ENCODE measurements around the gene PTGFRN. TPM values are rescaled to one million over a fixed set of nuclear protein-coding genes. Genes with fewer than 3 reads are reported as not detected.

The PTGFRN gene
- total and polyA plus RNA-seq, 2 of the 8 experiments (the other 6 are each of a cell fraction or from before 2014, with no cell fraction given), result 13.0 to 32.6 TPM

DNA sequence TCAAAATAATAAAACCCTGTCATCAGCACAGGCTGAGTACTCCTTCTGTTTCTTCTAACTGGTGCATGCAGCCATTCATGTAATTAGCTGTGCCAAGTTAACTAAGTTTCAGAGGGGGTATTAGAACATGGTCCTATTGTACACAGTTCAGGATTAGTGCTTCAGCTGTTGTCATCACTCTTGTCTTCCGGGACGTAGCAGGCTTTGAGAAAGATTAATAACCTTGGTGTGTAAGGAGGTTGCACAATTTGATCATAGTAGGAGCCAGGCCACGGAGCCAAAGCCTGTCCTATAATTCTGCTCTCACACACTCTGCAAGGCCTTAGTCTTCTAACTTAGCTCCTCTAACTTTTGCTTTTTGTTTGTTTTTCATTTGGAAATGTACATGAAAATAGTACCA is 44.7 kb downstream of the PTGFRN start (continued):
- TF ChIP-seq SUZ12 (IDR thresholded peaks at IDR 0.05; ENCODE audit: low read length) (no peak), TEAD4 (IDR thresholded peaks at IDR 0.05; ENCODE audit: low read depth, low read length) (no peak), SIRT6 (IDR thresholded peaks at IDR 0.05; ENCODE audit: low read length) (no peak)
- TF ChIP-seq, protein P1, sequence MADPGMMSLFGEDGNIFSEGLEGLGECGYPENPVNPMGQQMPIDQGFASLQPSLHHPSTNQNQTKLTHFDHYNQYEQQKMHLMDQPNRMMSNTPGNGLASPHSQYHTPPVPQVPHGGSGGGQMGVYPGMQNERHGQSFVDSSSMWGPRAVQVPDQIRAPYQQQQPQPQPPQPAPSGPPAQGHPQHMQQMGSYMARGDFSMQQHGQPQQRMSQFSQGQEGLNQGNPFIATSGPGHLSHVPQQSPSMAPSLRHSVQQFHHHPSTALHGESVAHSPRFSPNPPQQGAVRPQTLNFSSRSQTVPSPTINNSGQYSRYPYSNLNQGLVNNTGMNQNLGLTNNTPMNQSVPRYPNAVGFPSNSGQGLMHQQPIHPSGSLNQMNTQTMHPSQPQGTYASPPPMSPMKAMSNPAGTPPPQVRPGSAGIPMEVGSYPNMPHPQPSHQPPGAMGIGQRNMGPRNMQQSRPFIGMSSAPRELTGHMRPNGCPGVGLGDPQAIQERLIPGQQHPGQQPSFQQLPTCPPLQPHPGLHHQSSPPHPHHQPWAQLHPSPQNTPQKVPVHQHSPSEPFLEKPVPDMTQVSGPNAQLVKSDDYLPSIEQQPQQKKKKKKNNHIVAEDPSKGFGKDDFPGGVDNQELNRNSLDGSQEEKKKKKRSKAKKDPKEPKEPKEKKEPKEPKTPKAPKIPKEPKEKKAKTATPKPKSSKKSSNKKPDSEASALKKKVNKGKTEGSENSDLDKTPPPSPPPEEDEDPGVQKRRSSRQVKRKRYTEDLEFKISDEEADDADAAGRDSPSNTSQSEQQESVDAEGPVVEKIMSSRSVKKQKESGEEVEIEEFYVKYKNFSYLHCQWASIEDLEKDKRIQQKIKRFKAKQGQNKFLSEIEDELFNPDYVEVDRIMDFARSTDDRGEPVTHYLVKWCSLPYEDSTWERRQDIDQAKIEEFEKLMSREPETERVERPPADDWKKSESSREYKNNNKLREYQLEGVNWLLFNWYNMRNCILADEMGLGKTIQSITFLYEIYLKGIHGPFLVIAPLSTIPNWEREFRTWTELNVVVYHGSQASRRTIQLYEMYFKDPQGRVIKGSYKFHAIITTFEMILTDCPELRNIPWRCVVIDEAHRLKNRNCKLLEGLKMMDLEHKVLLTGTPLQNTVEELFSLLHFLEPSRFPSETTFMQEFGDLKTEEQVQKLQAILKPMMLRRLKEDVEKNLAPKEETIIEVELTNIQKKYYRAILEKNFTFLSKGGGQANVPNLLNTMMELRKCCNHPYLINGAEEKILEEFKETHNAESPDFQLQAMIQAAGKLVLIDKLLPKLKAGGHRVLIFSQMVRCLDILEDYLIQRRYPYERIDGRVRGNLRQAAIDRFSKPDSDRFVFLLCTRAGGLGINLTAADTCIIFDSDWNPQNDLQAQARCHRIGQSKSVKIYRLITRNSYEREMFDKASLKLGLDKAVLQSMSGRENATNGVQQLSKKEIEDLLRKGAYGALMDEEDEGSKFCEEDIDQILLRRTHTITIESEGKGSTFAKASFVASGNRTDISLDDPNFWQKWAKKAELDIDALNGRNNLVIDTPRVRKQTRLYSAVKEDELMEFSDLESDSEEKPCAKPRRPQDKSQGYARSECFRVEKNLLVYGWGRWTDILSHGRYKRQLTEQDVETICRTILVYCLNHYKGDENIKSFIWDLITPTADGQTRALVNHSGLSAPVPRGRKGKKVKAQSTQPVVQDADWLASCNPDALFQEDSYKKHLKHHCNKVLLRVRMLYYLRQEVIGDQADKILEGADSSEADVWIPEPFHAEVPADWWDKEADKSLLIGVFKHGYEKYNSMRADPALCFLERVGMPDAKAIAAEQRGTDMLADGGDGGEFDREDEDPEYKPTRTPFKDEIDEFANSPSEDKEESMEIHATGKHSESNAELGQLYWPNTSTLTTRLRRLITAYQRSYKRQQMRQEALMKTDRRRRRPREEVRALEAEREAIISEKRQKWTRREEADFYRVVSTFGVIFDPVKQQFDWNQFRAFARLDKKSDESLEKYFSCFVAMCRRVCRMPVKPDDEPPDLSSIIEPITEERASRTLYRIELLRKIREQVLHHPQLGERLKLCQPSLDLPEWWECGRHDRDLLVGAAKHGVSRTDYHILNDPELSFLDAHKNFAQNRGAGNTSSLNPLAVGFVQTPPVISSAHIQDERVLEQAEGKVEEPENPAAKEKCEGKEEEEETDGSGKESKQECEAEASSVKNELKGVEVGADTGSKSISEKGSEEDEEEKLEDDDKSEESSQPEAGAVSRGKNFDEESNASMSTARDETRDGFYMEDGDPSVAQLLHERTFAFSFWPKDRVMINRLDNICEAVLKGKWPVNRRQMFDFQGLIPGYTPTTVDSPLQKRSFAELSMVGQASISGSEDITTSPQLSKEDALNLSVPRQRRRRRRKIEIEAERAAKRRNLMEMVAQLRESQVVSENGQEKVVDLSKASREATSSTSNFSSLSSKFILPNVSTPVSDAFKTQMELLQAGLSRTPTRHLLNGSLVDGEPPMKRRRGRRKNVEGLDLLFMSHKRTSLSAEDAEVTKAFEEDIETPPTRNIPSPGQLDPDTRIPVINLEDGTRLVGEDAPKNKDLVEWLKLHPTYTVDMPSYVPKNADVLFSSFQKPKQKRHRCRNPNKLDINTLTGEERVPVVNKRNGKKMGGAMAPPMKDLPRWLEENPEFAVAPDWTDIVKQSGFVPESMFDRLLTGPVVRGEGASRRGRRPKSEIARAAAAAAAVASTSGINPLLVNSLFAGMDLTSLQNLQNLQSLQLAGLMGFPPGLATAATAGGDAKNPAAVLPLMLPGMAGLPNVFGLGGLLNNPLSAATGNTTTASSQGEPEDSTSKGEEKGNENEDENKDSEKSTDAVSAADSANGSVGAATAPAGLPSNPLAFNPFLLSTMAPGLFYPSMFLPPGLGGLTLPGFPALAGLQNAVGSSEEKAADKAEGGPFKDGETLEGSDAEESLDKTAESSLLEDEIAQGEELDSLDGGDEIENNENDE (IDR thresholded peaks at IDR 0.05; ENCODE audit: insufficient replicate concordance, low read length), result no peak

Data from H1 (cell line).